K562 (cell line): Measurements from ENCODE around the gene KRTAP26-1. TPM values are rescaled to one million over a fixed set of nuclear protein-coding genes. Genes with fewer than 3 reads are reported as not detected.

Source experiments
- ATAC-seq: fragments of 200-7000 bp; cut with Tn5 transposase; 3 replicates; pipeline ENCODE4 v1.9.1; 2020; ENCODE audit warnings: moderate library complexity
- Bru-seq: library from RNA; stranded (reverse); fragments of 400-500 nt; gene quantifications from one replicate; lab custom pipeline; 2021; lab: Mats Ljungman, UMichigan
- BruChase-seq, 2 experiments: library from RNA; stranded (reverse); fragments of 400-500 nt; gene quantifications; one replicate each; lab custom pipeline; 2021; lab: Mats Ljungman, UMichigan
- BruUV-seq: library from RNA; stranded (reverse); fragments of 400-500 nt; replicated peaks from 2 replicates; lab custom pipeline; 2021; lab: Mats Ljungman, UMichigan
- CTCF ChIA-PET: fragments of 300-600 bp; formaldehyde crosslinking; extraction: SDS; loops from one replicate; lab custom pipeline; 2021; ENCODE audit warnings: low intra/inter-chr PET ratio; lab: Yijun Ruan, JAX
- POLR2A ChIA-PET: fragments of 300-600, 350-650 bp; sonication (Branson Sonifier 250); formaldehyde crosslinking; extraction: SDS; loops from one replicate; lab custom pipeline; 2021; ENCODE audit warnings: antibody characterized with exemption, inconsistent platforms; lab: Yijun Ruan, JAX
- DNase-seq, 4 experiments: peaks; one replicate each; pipeline versions ENCODE4 v3.0.0 to v3.0.0-alpha.2; 2011 to 2018; ENCODE audit warnings: low spot score in 3 of 4, mixed read lengths in 3 of 4; ENCODE audit errors: extremely low read depth in 1 of 4
- FAIRE-seq: peaks from 2 replicates; lab custom pipeline; 2011; peaks lifted over from hg19 to GRCh38; lab: Jason Lieb, UNC
- H2AFZ ChIP-seq: 2 replicates; pipeline ENCODE4 v1.6.0; 2011; ENCODE audit warnings: low read depth, low read length, control low read depth, inconsistent platforms
- H3K27ac ChIP-seq: fragments of 200-600 bp; 3 replicates; pipeline ENCODE4 v1.8.0; 2011; ENCODE audit warnings: low read depth, mild to moderate bottlenecking, control low read depth, inconsistent platforms, low read length, moderate library complexity, mixed read lengths; ENCODE audit errors: extremely low read depth
- H3K27me3 ChIP-seq, 2 experiments: fragments of 300-600 bp in 1 of 2; 2 replicates in 1 of 2; 3 replicates in 1 of 2; pipeline versions ENCODE4 v1.6.0 to v1.8.0; 2011; ENCODE audit warnings: inconsistent platforms in 2 of 2, low read length in 2 of 2, mild to moderate bottlenecking in 1 of 2, mixed read lengths in 1 of 2, moderate library complexity in 1 of 2; ENCODE audit not compliant: control insufficient read depth in 2 of 2, insufficient read depth in 2 of 2
- H3K36me3 ChIP-seq: fragments of 300-600 bp; 3 replicates; pipeline ENCODE4 v1.8.0; 2011; ENCODE audit warnings: mild to moderate bottlenecking, low read length, inconsistent platforms; ENCODE audit not compliant: control insufficient read depth, insufficient read depth
- H3K4me1 ChIP-seq, 2 experiments: fragments of 200-600 bp in 1 of 2; replicated peaks in 1 of 2; 2 replicates in 1 of 2; 3 replicates in 1 of 2; pipeline versions ENCODE4 v1.5.1 to v1.8.0; 2011; ENCODE audit warnings: inconsistent platforms in 2 of 2, low read length in 2 of 2, mild to moderate bottlenecking in 1 of 2, mixed read lengths in 1 of 2, moderate library complexity in 1 of 2; ENCODE audit not compliant: control insufficient read depth in 2 of 2, insufficient read depth in 2 of 2
- H3K4me2 ChIP-seq: 2 replicates; pipeline ENCODE4 v1.6.1; 2011; ENCODE audit warnings: low read length, control low read depth, inconsistent platforms, mixed read lengths; ENCODE audit not compliant: insufficient read depth
- H3K4me3 ChIP-seq: fragments of 200-600 bp; sonication (generic), shearing (Covaris generic); 2 replicates; pipeline ENCODE4 v1.5.1; 2016; ENCODE audit warnings: control low read depth, inconsistent platforms
- H3K79me2 ChIP-seq: fragments of 200-600 bp; 3 replicates; pipeline ENCODE4 v1.8.0; 2011; ENCODE audit warnings: low read length, inconsistent platforms; ENCODE audit not compliant: control insufficient read depth, insufficient read depth
- H3K9ac ChIP-seq, 2 experiments: 2 replicates each; pipeline versions ENCODE4 v1.6.0 to v1.6.1; 2011; ENCODE audit warnings: low read depth in 2 of 2, low read length in 2 of 2, control low read depth in 1 of 2, inconsistent platforms in 1 of 2, mild to moderate bottlenecking in 1 of 2, mixed read lengths in 1 of 2; ENCODE audit not compliant: insufficient read depth in 1 of 2
- H3K9me1 ChIP-seq: one replicate; pipeline ENCODE4 v1.6.0; 2011; ENCODE audit warnings: inconsistent platforms, mild to moderate bottlenecking, low read length, moderate library complexity; ENCODE audit not compliant: control insufficient read depth, insufficient read depth
- H3K9me3 ChIP-seq: replicated peaks from 2 replicates; pipeline ENCODE4 v1.5.1; 2011; ENCODE audit warnings: low read depth, low read length, inconsistent platforms; ENCODE audit not compliant: control insufficient read depth, insufficient read depth
- H4K20me1 ChIP-seq: replicated peaks from 2 replicates; pipeline ENCODE4 v1.6.1; 2011; ENCODE audit warnings: low read length, inconsistent platforms, mixed read lengths; ENCODE audit not compliant: control insufficient read depth, insufficient read depth
- HMG20A ChIP-seq: fragments of 450-650 bp; formaldehyde crosslinking; conservative IDR thresholded peaks from 2 replicates; pipeline ENCODE4 v1.4.0; 2020; ENCODE audit warnings: mild to moderate bottlenecking, mixed read lengths
- HSF4 ChIP-seq: fragments of 250-450 bp; sonication (Bioruptor Pico); IDR thresholded peaks from 2 replicates; pipeline ENCODE4 v2.1.2; 2022; ENCODE audit warnings: mild to moderate bottlenecking, moderate library complexity, borderline replicate concordance
- KLF1 ChIP-seq: fragments of 450-650 bp; IDR thresholded peaks from 2 replicates; pipeline ENCODE4 v1.6.1; 2016; ENCODE audit warnings: missing genetic modification characterization, missing compliant biosample characterization
- MED1 ChIP-seq: sonication (generic); formaldehyde crosslinking; IDR thresholded peaks from 2 replicates; pipeline ENCODE4 v1.8.1; 2023; ENCODE audit warnings: missing genetic modification reagents, borderline replicate concordance
- NFYB ChIP-seq: IDR thresholded peaks from 2 replicates; pipeline ENCODE4 v1.6.1; 2011; ENCODE audit warnings: mild to moderate bottlenecking, moderate library complexity; ENCODE audit not compliant: insufficient read length; ENCODE audit errors: extremely low read depth
- SMARCA4 ChIP-seq: fragments of 450-650 bp; IDR thresholded peaks from 2 replicates; pipeline ENCODE4 v1.6.1; 2016
- SRSF9 ChIP-seq: fragments of 200-400 bp; formaldehyde crosslinking; IDR thresholded peaks from 2 replicates; pipeline ENCODE4 v1.6.1; 2017; ENCODE audit warnings: low read depth, low read length, borderline replicate concordance
- TARDBP ChIP-seq: fragments of 450-650 bp; IDR thresholded peaks from 2 replicates; pipeline ENCODE4 v1.6.1; 2016
- TEAD1 ChIP-seq, 2 experiments: fragments of 450-650 bp in 1 of 2; sonication (generic) in 1 of 2; formaldehyde crosslinking; IDR thresholded peaks; 2 replicates each; pipeline versions ENCODE4 v1.4.0 to v1.8.0; 2020 to 2022; ENCODE audit warnings: mild to moderate bottlenecking in 2 of 2, missing genetic modification reagents in 1 of 2
- UBTF ChIP-seq, 2 experiments: IDR thresholded peaks; 2 replicates each; pipeline ENCODE4 v1.6.1; 2012; ENCODE audit warnings: improper control_type of control experiment in 2 of 2, low read depth in 2 of 2, low read length in 2 of 2, borderline replicate concordance in 1 of 2
- ZNF436 ChIP-seq: fragments of 250-450, 450-650 bp; sonication (Bioruptor Pico); formaldehyde crosslinking; IDR thresholded peaks from 2 replicates; pipeline ENCODE4 v1.7.0; 2020; ENCODE audit warnings: mild to moderate bottlenecking
- ZNF780A ChIP-seq: fragments of 250-450 bp; sonication (Bioruptor Pico); IDR thresholded peaks from 2 replicates; pipeline ENCODE4 v1.5.0; 2021; ENCODE audit warnings: mild to moderate bottlenecking
- WGBS: fragments of 100-300 bp; shearing (Covaris generic); methylation state at CpG from one replicate; pipeline ENCODE4 v1.1.6; 2016; ENCODE audit warnings: low coverage, mixed read lengths; ENCODE audit not compliant: insufficient coverage; ENCODE audit errors: missing lambda C conversion rate; 5-methylcytosine and 5-hydroxymethylcytosine counted together
- in situ Hi-C: fragments of 300-500 bp; cut with MboI; formaldehyde crosslinking; loops from 4 replicates; pipeline ENCODE4 v1.15.0; 2018; ENCODE audit warnings: inconsistent platforms, mixed read lengths
- intact Hi-C: fragments of 100-400 bp; cut with micrococcal nuclease; formaldehyde crosslinking; loops from 2 replicates; pipeline ENCODE4 v1.14.2; 2022
- long read RNA-seq, 3 experiments: library from polyadenylated mRNA in 2 of 3; library from RNA in 1 of 3; unstranded in 2 of 3; stranded (forward) in 1 of 3; transcript quantifications; one replicate each; pipeline ENCODE4 v2.0.0, GENCODE V29; 2019 to 2022
- polyA minus RNA-seq, 3 experiments: library from RNA; depleted of rRNA, polyadenylated mRNA; stranded (reverse); fragments of >200 nt; gene quantifications; 2 replicates each; pipeline ENCODE4 v1.2.3, GENCODE V29; 2011
- polyA plus RNA-seq, 8 experiments: library from polyadenylated mRNA; depleted of rRNA in 4 of 8; stranded (reverse) in 5 of 8; unstranded in 3 of 8; fragments of >200 nt; fragmentation: Nextera tagmentation in 2 of 8; fragmentation: Illumina TruSeq in 1 of 8; extraction: Ambion mirVana in 2 of 8; extraction: Trizol in 1 of 8; gene quantifications; 2 replicates each; pipeline versions ENCODE4 v1.2.1 to v1.2.3, GENCODE V29; 2011 to 2014; ENCODE audit warnings: inconsistent platforms in 1 of 8, missing spikeins in 1 of 8
- total RNA-seq, 7 experiments: library from RNA; depleted of rRNA in 6 of 7; stranded (reverse); fragments of >200 nt in 6 of 7; fragmentation: Illumina TruSeq in 2 of 7; extraction: Trizol in 2 of 7; gene quantifications; 2 replicates each; pipeline versions ENCODE4 v1.2.1 to v1.2.3, GENCODE V29; 2011 to 2021; ENCODE audit warnings: low replicate concordance in 1 of 7

Gene KRTAP26-1, protein sequence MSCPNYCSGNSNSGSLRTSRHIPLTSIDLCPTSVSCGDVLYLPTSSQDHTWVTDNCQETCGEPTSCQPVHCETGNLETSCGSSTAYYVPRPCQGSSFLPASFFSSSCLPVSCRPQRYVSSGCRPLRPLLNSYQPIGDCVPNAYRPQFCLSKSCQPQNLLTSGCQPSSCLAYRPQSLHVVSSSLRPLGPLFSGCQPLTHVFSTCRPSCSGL
- total RNA-seq (2011; cell fraction: chromatin; rRNA removed; ENCODE audit: low replicate concordance): not detected in 2 replicates
- total RNA-seq (2011; cell fraction: nucleolus; rRNA removed): not detected in 2 replicates
- not detected in 2 replicates for total RNA-seq (2011; cell fraction: nucleoplasm; rRNA removed)
- total RNA-seq (2014; rRNA removed): not detected in 2 replicates
- not detected in 2 replicates for total RNA-seq (2014; rRNA removed; fragmentation: Illumina TruSeq; extraction: Trizol)
- not detected in 2 replicates for total RNA-seq (2015; rRNA removed; fragmentation: Illumina TruSeq; extraction: Trizol)
- total RNA-seq (2021): not detected in 2 replicates
- polyA plus RNA-seq (2011; rRNA removed): not detected in 2 replicates
- not detected in 2 replicates for polyA plus RNA-seq (2011; cell fraction: cytosol; rRNA removed)
- polyA plus RNA-seq (2011; cell fraction: nucleus; rRNA removed): not detected in 2 replicates
- polyA plus RNA-seq (2012): not detected in 2 replicates
- polyA plus RNA-seq (2014; fragmentation: Illumina TruSeq; extraction: Trizol): not detected in 2 replicates
- not detected for polyA plus RNA-seq (2014; fragmentation: Nextera tagmentation; extraction: Ambion mirVana)
- polyA plus RNA-seq (2014; rRNA removed): not detected in 2 replicates
- polyA minus RNA-seq (2011; rRNA and poly(A)+ RNA removed): not detected in 2 replicates
- polyA minus RNA-seq (2011; cell fraction: cytosol; rRNA and poly(A)+ RNA removed): not detected in 2 replicates
- polyA minus RNA-seq (2011; cell fraction: nucleus; rRNA and poly(A)+ RNA removed): not detected in 2 replicates
- not detected for Bru-seq, nascent RNA
- BruChase-seq, experiment 1, labeled RNA remaining after a 2-hour chase: not detected
- BruChase-seq, experiment 2, labeled RNA remaining after a 6-hour chase: not detected
- long read RNA-seq, experiment 1: 0 reads
- long read RNA-seq, experiment 2: 0 reads
- long read RNA-seq, experiment 3: 0 reads

DNA sequence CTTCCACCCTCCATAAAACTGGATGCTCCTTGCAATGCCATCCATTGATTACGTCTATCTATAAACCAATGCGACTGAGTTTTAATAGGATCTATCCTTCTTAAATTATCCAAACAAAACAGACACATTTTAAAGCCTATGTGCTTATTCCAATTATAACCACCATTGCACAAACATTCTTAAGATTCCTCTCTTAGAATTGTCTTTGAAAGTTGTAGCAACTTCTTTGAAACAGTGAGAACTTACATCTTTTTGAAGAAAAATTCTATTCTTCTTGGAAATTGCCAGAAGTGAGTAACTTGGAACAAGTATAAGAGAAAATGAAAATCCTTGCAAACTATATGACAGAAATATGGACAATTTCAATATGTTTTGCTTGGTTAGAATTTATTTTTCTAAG lies at the start of gene KRTAP26-1:
KRTAP26-1 (minus strand) TSS at position 101 of the 400 bp plus-strand sequence. CDS start 280 bp downstream, outside the sequence.
- Histone ChIP-seq H4K20me1 (no peaks in the 10 kb centered on the region), H3K36me3 (no peaks in the 10 kb centered on the region), H3K4me2 (no peak within 1 kb of the TSS), H3K4me1 (no peaks in the 10 kb centered on the region), H3K9me1 (no peaks in the 10 kb centered on the region), H2AFZ (no peak within 1 kb of the TSS), H3K4me3 (no peak within 1 kb of the TSS), H3K9ac (no peak within 1 kb of the TSS), H3K27ac (no peak within 1 kb of the TSS), H3K79me2 (no peaks in the 10 kb centered on the region), H3K27me3 (no peaks in the 10 kb centered on the region), H3K9me3 (no peaks in the 10 kb centered on the region)
- CTCF ChIA-PET: no interaction called here
- POLR2A ChIA-PET: no interaction called here
- no TSS peak for BruUV-seq
- FAIRE-seq (no peak), DNase-seq (no peak), ATAC-seq (no peak)
- WGBS: 2% methylated on average over 2 of the region's 2 CpGs
- in situ Hi-C loops: no loop called here
- intact Hi-C loops: no loop called here
- TF ChIP-seq NFYB (no peak), HSF4 (CRISPR knock-in tag) (no peak), MED1 (CRISPR knock-in tag) (no peak), SMARCA4 (no peak), TARDBP (no peak), KLF1 (tag) (no peak), ZNF780A (no peak), TEAD1 (CRISPR knock-in tag; IDR thresholded peaks at IDR 0.05) (no peak), ZNF436 (CRISPR knock-in tag) (no peak), HMG20A (CRISPR knock-in tag) (no peak), UBTF (IDR thresholded peaks at IDR 0.05; ENCODE audit: borderline replicate concordance in 1 of 2, low read depth in 2 of 2, low read length in 2 of 2) (no peak), SRSF9 (no peak)
